Stimulated activated CD4-positive, alpha-beta T cell treated with anti-CD3 and anti-CD28 coated beads, Interleukin-4, amount 100 ng/mL, for 24 hours (primary cell): ENCODE measurements around the gene RAPGEF5.

Experiments
- DNase-seq: peaks from one replicate; pipeline ENCODE4 v3.0.0-alpha.2; 2020

Gene RAPGEF5

DNA sequence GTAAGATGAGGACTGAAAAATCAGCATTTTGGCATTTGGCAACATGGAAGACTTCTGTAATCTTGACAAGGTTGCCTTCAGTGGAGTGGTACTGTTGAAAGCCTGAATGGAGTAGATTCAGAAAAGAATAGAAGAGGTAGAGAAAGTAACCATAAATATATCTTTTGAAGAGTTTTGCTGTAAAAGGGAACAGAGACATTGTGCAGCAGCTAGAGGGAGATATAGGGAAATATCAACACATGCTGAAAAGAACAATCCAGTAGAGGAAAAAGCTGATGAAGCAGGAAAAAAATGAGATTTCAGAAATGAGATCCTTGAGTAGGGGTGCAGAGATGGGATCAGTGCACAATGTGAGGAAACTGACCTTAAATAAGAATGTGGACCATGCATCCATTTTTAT lies 60.0 kb downstream of the RAPGEF5 start:
- DNase-seq, result no peak

DNA sequence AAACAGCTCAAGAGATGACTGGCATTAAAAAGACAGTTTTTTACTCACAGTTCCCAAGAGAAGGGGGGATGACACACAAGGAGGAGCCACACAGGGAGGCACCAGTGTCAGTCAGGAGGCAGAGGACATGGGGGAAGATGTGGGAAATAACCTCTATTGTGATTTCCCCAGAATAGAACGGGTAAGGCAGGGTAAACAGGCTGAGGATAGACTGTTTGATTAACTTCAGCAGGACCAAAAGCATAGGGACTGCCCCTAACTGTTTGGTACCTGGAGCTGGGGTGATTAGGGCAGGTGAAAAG lies 60.7 kb downstream of the RAPGEF5 start:
- no peak for DNase-seq

DNA sequence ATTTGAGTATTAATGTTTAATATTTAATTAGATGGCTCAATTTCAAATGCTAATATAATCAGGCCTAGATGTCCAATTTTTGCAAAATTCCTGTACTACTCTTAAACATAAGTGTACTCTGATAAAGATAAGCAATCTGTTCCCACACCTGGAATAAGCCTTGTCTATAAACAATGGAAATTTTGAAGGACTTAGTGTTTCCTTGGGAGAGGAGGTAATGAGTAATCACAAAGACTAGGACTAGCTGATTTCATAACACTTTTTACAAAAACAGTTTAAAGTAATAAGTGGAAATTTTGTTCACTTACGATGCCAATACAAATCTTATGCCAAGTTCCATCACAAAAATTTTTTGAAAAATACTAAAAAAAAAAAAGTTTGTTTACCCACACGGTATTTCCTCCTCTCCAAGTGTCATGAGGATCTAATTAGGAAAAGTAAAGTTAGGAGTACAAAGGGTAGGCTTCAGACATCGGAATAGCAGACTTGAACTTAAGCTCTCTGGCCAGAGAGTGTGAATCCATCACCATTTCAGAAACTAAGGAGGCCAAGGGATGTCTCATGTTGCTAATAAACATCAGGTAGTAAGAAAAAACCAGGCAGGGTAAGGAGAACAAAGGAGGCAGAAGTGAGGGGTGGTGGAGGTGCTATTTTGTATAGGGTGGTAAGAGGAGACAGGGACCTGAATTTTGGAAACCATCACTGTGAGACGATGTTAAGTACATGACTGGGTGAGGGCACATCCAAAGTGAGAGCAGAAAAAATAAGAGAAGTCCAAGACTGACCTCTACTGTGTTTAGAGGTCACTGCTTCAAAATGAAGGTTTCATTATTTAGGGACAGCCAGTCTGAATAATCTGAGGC lies 61.3 kb downstream of the RAPGEF5 start:
- DNase-seq, result no peak

DNA sequence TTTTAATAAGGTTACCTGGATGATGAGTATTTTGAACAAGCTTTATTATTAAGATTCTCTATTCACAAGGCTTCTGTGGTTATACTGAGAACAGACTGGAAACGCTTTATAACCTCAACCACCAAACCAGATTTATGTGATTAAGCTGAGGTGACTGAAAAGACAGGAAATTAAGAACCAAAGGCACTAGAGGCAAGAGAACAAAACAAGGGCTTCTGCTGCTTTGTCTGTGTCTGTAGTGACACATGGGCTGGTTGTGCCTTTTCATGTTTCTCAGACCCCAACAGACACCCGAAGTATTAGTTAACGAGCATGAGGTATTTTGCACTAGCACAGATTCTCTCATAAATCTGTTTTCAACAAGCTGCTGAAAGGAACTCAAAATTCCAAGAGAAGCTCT lies 64.4 kb downstream of the RAPGEF5 start:
- DNase-seq, result no peak

DNA sequence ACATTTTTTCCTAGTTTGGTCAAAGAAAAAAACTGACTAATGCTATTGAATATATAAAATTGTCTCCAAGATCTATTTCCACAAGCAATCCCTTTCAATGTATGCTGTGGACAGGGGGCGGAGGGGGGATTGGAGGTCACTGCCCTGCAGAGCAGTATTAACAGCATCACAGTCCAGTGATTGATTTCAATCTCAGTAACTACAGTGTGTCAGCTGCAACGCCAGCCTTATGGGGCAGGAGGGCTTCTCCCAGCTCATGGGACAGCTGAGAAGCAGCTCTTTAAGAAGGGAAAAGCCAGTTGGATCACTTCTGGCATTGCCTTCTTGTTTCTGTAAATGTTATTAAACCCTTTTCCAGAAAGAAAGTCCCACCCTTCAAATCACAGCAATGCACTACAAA lies 65.0 kb downstream of the RAPGEF5 start:
- no peak for DNase-seq

DNA sequence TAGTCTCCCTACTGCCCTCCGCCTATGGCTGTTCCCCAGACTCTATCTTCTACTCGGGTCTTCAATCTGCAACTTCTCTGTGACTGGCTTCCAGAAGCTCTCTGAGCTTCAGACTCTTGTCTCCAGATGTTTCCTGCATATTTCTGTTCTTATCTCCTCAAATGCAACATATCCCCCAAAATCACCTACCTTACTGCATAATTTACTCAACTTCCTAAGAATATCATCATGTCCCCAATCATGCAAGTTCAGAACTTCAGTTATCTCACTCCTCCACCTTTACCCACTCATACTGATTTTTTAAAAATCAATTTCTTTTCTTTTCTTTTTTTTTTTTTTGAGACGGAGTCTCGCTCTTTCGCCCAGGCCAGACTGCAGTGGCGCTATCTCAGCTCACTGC lies 68.8 kb downstream of the RAPGEF5 start:
- no peak for DNase-seq

DNA sequence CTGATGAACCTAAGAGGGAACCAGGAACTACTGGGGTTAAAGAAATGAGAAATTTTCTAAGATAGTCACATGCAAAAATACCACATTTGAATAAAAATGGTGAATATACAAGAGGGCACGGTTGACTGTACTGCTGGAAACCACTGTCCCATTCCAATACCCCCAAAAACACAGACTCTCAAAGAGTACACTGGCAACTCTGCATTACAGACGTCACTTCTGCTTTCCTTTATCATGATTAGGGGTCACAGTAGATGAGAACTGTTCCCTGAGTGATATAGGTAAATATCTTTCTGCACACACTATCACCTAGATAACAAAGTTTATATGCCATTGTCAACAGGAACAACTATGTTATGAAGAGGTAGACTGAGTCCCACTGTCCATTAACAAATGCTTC lies 69.5 kb downstream of the RAPGEF5 start:
- no peak for DNase-seq

DNA sequence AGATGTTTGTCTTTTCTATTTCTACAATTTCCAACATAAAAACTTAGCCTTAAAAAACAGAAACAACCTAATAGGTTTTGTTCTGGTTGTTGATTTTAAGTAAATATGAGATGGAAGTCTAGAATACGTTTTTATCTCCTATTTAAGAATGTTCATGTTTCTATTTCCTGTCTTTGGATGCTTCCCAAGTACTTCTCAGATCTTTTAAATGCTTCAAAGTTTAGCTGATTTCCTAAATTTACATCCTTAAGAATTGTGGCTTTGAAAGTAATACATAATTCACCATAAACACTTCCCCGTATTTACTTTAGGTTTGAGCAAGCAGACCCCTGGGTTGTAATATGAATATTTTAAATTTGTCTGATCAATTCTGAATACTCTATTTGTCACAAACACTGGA lies 70.5 kb downstream of the RAPGEF5 start:
- no peak for DNase-seq

DNA sequence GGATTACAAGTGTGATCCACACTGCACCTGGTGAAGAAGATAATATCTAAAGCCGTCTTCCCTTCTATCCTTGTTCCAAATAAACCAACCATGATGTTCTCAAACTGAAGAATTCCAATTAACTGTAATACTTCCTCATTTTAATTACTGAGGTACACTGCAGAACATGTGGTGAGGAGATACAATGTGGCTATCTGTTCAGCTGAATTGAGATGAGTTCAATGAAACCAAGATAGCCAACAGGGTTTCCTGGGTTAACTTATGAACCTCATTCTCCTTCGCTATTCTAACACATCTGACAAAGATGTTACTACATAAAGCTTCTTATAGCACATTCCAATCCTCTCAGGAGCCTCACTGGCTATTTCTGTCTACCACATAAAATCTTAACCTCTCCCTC lies 75.5 kb downstream of the RAPGEF5 start:
- DNase-seq, result no peak

DNA sequence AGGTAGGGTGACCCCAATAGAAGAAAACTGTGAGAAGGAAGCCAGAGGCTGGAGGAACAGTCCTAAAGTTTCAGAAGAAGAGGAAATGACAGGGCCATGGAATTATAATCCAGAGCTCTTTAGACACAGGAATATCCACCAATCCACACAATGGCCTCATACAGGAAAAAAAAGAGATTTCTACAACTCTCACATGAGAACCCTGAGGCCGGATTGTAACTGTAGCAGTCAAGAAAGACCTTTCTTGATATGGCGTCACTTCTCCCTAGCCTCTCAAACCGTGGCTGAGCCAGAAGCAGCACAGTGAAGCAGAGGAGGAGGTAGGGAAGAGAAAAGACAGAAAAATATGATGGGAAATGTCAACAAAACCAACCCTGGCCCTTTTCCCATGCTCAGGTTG lies 76.9 kb downstream of the RAPGEF5 start:
- no peak for DNase-seq

DNA sequence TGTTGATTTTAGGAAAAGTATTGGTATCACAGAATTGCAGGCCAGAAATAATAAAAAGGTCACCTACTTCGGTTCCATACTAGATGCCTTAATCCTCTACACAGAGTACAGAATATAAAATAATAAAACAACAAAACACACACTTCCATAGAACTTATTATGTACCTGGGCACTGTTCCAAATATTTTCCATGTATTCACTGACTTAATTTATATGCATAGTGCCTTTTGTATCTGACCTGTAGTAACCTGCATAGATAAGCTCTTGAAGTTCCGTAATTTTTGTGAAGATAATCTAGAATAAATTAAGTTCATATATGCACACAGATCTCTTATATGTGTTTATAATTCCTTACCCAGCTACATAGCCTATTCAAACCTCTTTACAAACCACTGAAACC lies 78.3 kb downstream of the RAPGEF5 start:
- DNase-seq, result no peak

DNA sequence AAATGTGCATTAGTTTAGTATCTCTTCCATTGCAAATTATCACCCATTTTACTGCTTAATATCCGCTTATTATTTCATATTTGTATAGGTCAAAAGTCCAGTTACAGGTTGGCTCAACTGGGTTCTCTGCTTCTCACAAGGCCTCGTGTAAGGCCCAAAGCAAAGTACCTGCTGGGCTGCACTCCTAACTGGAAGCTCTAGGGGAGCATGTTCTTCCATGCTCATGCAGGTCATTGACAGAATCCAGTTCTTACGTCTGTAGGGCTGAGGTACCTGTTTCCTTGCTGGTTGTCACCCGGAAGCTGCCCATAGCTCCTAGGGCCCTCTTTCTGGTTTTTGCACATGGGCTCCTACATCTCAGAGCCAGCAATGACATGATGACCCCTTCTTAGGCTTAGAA lies 79.6 kb downstream of the RAPGEF5 start:
- no peak for DNase-seq

DNA sequence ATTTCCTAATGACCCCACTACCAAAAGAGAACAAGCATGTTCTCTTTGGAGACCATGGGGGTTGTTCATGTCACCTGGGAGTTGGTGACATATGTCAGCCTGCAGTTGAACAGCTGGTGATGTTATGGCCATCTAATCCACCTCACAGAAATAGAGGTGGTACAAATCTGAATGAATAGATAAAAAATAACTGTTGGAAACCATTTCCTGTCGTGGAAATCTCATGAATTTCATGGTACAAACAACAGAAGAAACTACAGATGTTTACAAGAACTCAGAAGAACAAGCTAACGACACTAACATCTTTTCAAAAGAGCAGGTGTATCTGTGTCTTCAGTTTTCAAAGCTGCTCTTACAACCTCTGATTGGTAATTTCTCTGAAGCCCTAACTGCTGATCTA lies 81.3 kb downstream of the RAPGEF5 start:
- no peak for DNase-seq

DNA sequence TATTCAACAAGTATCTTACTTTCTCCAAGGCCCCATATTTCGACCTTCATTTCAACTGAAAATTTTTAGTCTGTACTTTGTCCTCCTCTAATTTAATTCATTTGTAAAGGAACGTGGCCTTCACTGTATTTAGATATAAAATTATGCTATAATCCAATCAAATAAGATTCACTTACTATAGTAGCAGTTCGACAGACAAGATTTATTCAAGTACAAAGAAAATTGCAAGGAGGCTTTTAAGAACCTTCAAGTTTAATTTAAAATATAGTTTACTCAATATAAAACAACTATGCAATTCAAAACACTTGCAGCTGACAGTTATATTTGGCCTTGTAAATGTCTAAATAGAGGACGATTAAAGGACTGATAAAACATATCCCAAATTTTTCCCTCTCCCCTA lies 85.6 kb downstream of the RAPGEF5 start:
- no peak for DNase-seq

DNA sequence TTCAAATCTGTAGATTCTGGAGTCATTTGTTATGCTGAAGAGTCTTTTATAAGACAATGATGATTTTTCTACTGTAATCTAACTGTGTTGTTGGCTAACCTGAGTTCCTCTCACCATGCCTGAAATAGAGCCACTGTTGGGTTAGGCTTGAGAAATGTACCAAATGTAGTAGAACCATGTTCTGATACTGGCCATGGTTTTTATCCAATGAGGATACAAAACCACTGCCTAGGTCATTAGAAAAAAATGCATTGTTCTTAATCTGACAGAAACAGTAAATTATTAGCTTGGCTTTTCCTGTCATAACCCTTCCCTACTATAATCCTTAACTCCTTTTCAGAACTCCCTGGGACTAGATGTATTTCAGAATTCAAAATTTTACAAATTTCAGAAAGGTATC lies 86.6 kb downstream of the RAPGEF5 start:
- DNase-seq, result no peak

DNA sequence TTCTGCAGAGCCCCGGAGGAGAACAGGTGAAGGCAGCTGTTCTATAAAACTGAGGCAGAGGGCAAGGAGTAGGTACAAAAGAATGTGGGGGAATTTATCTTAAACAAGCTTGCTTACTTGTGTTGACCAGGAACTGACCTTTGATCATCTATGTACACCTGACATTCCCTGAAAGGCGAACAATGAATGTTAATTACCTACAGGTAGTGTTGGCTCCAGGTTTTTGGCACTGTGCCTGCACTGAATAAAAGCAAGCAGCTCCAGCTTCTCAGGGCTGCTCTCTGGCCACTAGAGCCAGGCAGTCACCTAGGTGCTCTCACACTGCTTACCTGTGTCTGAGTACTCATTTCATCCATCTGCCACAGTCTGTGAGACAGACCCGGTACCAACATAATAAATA lies 87.0 kb downstream of the RAPGEF5 start:
- DNase-seq, result no peak

DNA sequence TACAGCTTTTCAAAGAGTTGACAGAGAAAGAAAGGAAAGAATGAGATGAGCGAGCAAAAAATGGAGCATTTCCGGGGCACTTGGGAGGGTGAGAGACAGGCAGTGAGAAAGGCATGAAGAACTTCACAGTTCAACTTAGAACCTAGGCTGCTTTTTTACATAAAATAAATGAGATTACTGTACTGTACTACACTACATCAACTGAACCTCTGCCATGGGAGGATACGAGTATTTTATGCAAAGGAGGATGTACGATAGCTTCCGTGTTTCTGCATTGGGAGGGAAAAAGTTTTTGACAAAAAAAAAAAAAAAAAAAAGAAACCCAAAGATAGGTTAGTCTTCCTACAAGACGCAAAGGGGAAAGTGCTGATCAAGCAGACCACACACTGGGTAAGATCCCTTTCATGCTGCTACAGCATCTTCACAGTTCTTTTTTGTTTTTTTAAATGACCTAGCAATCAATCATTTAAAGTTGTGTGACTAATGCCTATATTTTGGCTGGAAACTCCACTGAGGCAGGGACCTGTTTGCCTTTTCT lies 88.0 kb downstream of the RAPGEF5 start:
- no peak for DNase-seq

DNA sequence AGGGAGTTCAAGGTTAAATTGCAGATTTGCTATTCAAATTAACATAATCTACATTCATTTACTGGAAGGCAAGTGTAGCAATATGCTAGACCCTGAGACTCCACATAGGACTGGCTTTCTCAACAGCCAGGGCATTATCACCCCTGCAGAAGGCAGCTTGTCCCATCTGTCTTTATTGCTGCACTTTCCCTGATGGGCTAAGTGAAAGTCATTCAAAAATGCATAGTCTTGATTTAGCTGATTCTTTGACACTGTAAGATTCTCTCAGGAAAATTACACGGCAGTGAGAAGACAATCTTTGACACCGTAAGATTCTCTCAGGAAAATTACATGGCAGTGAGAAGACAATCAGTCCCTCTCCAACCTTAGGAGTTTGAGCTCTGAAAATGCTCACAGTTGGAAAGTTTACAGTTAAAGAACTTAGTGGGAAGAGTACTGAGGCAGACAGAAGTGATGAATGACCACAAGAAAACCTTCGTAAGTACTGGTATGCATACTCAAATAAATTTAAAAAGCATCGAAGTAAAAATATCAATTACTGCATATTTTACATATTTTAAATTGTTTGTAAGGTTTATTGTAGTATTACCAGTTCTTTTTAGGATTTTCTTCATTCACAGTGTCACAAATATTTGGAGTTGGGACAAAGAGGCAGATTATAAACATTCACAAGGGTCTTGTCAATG lies 88.9 kb downstream of the RAPGEF5 start:
- DNase-seq, result no peak

DNA sequence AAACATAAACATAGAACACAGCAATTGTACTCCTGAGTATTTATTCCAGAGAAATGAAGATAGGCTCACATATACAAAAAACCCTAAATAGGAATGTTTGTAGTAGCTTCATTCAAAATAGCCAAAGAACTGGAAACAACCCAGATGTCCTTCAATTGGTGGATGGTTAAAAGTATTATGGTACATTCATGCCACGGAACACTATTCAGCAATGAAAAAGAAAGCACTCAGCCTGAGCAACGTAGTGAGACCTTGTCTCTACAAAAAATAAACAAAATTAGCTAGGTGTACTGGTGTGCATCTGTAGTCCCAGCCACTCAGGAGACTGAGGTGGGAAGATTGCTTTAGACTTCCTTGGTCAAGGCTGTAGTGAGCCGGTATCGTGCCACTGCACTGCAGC lies 94.4 kb downstream of the RAPGEF5 start:
- DNase-seq, result no peak

DNA sequence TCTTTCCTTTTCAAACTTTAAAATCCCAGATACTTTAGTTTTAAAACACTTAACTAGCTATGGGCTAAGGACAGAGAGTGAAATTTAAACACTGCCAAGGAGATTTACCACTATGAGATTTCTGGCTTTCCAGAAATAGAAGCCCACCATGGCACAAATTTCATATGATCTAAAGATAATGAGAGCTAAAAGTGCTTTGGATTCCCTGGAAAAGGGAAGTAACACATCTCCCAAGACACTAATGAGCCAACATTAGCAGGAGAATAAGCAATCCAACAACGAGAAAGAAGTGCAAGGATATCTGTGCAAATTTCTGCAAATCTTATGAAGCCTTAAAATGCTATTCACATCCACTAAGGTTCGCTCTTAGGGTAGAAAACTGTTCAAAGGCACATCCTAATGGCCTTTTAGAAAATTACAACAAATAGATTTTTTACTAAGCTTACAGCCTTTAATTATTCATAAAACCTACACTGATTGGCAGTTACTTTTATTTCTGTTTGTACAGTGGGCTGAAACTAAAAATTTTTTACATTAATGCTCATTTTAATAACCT lies 100.3 kb downstream of the RAPGEF5 start:
- no peak for DNase-seq

DNA sequence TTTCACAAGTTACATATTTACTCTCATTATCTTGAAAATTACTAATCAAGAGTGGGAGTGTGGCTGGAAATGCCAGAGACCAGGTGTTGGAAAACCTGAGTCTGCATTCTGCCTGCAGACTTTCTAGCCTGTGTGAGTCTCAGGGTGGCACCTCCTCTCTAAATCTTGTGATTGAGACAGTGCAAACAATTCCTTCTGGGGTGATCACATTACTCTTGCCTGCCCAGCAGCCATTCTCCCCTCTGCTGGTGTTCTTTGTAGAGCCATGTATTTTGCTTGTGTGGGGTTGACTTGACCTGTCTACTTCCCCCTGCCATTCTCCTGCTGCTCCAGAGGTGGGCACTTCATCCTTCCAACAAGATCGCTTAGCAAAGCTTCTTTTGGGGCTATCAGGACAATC lies 101.1 kb downstream of the RAPGEF5 start:
- no peak for DNase-seq

DNA sequence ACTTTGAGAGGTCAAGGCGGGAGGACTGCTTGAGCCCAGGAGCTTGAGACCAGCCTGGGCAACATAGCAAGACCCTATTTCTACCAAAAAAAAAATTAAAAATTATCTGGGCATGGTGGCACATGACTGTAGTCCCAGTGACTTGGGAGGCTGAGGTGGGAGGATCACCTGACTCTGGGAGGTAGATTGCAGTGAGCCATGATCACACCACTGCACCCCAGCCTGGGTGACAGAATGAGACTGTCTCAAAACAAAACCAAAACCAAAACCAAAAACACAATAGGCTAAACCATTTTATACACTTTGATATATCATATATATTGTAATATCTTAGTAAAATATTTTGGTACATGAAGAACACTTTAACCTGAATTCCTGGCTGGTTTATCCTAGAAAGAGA lies 101.6 kb downstream of the RAPGEF5 start:
- DNase-seq, result peak; percentile 4

DNA sequence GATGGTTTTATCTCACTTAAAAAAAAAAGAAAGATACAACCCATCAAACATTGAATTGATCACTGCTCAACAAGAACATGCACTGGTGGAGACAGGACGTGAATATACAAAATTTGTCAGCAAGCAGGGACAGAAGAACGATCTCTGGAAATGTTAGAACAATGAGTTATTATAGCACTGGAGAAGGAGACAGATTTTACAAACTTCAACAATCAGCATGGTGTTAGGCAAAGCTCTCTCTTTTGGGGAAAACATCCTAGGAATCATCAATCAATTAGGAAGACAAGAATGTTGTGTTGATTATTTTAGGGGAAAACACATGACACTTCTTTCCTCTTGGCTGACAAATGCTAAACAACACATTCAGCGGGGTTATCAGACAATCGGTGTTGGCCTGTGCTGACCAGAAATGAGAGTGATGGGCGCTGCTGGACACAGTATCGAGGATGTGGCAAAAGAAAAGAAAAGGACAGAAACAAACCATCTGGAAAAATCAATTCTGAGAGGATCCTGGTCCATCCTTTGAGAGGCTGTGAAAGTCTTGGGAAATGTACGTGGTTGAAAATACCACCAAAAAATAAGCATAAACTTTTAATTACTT lies 103.9 kb downstream of the RAPGEF5 start:
- DNase-seq, result no peak

DNA sequence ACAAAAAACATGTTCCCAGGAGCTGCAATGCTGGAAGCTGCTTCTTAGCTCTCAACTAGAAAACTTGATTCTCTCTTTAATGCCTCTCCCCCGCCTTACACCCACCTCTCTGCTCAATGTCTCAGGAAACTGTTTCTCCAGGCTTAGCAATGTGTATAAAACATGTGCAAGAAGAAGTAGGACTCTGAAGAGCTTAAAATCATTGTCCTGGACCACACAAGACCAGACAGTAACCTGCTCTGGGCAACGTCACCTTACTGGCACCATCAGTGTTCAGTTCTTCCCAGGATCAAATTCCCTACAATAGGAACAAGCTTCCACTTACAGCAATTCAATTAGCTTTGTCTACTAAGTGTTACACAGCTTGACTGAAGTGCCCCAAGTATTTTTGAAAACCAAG lies 104.9 kb downstream of the RAPGEF5 start:
- no peak for DNase-seq
